GM12878 (cell line): ENCODE data around the gene THSD4. TPM values are rescaled to one million over a fixed set of nuclear protein-coding genes. Genes with fewer than 3 reads are reported as not detected.

ENCODE experiments used
- EP300 ChIP-seq, 2 experiments: fragments of 150-350 bp in 1 of 2; IDR thresholded peaks; 2 replicates each; pipeline ENCODE4 v1.6.1; 2011 to 2012; ENCODE audit warnings: low read depth in 2 of 2, low read length in 2 of 2, borderline replicate concordance in 1 of 2, improper control_type of control experiment in 1 of 2, inconsistent platforms in 1 of 2; ENCODE audit not compliant: control insufficient read depth in 1 of 2
- IKZF2 ChIP-seq, 2 experiments: fragments of 450-650 bp; IDR thresholded peaks; 2 replicates each; pipeline ENCODE4 v1.6.1; 2017; ENCODE audit warnings: mild to moderate bottlenecking in 2 of 2, moderate library complexity in 2 of 2
- IRF5 ChIP-seq: fragments of 450-650 bp; IDR thresholded peaks from 2 replicates; pipeline ENCODE4 v1.6.1; 2017; ENCODE audit warnings: borderline replicate concordance
- JUNB ChIP-seq: IDR thresholded peaks from 2 replicates; pipeline ENCODE4 v1.6.1; 2016; ENCODE audit warnings: antibody characterized with exemption, mild to moderate bottlenecking
- MEF2B ChIP-seq: fragments of 450-650 bp; IDR thresholded peaks from 2 replicates; pipeline ENCODE4 v1.6.1; 2018; ENCODE audit warnings: mild to moderate bottlenecking, moderate library complexity; ENCODE audit not compliant: partially characterized antibody, poor library complexity, severe bottlenecking
- MXI1 ChIP-seq: fragments of 150-350 bp; IDR thresholded peaks from 2 replicates; pipeline ENCODE4 v1.6.1; 2011; ENCODE audit warnings: low read depth, mild to moderate bottlenecking, inconsistent platforms, low read length, improper control_type of control experiment
- NBN ChIP-seq: fragments of 450-650 bp; IDR thresholded peaks from 2 replicates; pipeline ENCODE4 v1.6.1; 2016
- NFYB ChIP-seq: IDR thresholded peaks from 2 replicates; pipeline ENCODE4 v1.6.1; 2011; ENCODE audit warnings: low read depth, mild to moderate bottlenecking, low read length, improper control_type of control experiment, moderate library complexity; ENCODE audit not compliant: insufficient read depth
- POLR2AphosphoS5 ChIP-seq: IDR thresholded peaks from 2 replicates; pipeline ENCODE4 v1.6.1; 2011; ENCODE audit warnings: mild to moderate bottlenecking, low read length, inconsistent platforms
- PRDM15 ChIP-seq: fragments of 450-650 bp; formaldehyde crosslinking; IDR thresholded peaks from 2 replicates; pipeline ENCODE4 v1.4.0; 2020; ENCODE audit warnings: mild to moderate bottlenecking, moderate library complexity
- RBBP5 ChIP-seq: fragments of 200-600 bp; sonication (generic); conservative IDR thresholded peaks from 2 replicates; pipeline ENCODE4 v1.6.1; 2016
- RCOR1 ChIP-seq: conservative IDR thresholded peaks from 2 replicates; pipeline ENCODE4 v1.6.1; 2012; ENCODE audit warnings: low read depth, low read length, improper control_type of control experiment
- SUZ12 ChIP-seq: fragments of 200-600 bp; sonication (generic); IDR thresholded peaks from one replicate; pipeline ENCODE4 v1.6.1; 2018; ENCODE audit warnings: antibody characterized with exemption, mild to moderate bottlenecking; ENCODE audit not compliant: unreplicated experiment
- TCF12 ChIP-seq: IDR thresholded peaks from 2 replicates; pipeline ENCODE4 v1.6.1; 2011; ENCODE audit warnings: low read depth, mild to moderate bottlenecking, low read length
- ZBTB4 ChIP-seq: fragments of 450-650 bp; formaldehyde crosslinking; IDR thresholded peaks from 2 replicates; pipeline ENCODE4 v1.4.0; 2022; ENCODE audit warnings: mild to moderate bottlenecking, moderate library complexity
- ZBTB40 ChIP-seq: fragments of 450-650 bp; IDR thresholded peaks from 2 replicates; pipeline ENCODE4 v1.6.1; 2016; ENCODE audit warnings: mild to moderate bottlenecking, moderate library complexity, borderline replicate concordance
- polyA plus RNA-seq, 11 experiments: library from polyadenylated mRNA; depleted of rRNA in 4 of 11; unstranded in 6 of 11; stranded (reverse) in 5 of 11; fragments of >200 nt; fragmentation: Nextera tagmentation in 4 of 11; fragmentation: Illumina TruSeq in 1 of 11; extraction: Ambion mirVana in 4 of 11; extraction: Trizol in 1 of 11; gene quantifications; 1 replicate in 1 of 11; 2 replicates in 10 of 11; pipeline versions ENCODE4 v1.2.1 to v1.2.3, GENCODE V29; 2011 to 2016; ENCODE audit warnings: inconsistent platforms in 2 of 11, missing spikeins in 2 of 11, low read depth in 1 of 11
- total RNA-seq, 4 experiments: library from RNA; depleted of rRNA in 3 of 4; stranded (reverse); fragments of >200 nt in 3 of 4; fragmentation: Illumina TruSeq in 1 of 4; extraction: Trizol in 1 of 4; gene quantifications; 2 replicates each; pipeline versions ENCODE4 v1.2.1 to v1.2.3, GENCODE V29; 2013 to 2021

The THSD4 gene
- total and polyA plus RNA-seq, 10 of the 15 experiments (the other 5 are each of a cell fraction or from before 2014, with no cell fraction given): 0.04 to 0.13 (median 0.05) TPM; not detected in 7

- TF ChIP-seq PRDM15 (CRISPR knock-in tag) (no peak), ZBTB4 (no peak), MEF2B (peak; percentile 38), NBN (peak; percentile 66; the same call in 1 of the 2 replicates), EP300 (IDR thresholded peaks at IDR 0.05; ENCODE audit: borderline replicate concordance in 1 of 2, control insufficient read depth in 1 of 2, low read depth in 2 of 2, low read length in 2 of 2) (no peak), ZBTB40 (no peak), JUNB (no peak), RBBP5 (no peak), NFYB (no peak), SUZ12 (no peak), TCF12 (0 out of 2 replicates have a peak, but pooled peaks have one; percentile 41), IRF5 (no peak), RCOR1 (no peak), MXI1 (no peak), IKZF2 (IDR thresholded peaks at IDR 0.05) (no peak), POLR2AphosphoS5 (no peak)
These were observed 665.1 kb downstream of the THSD4 start (continued) for GRCh38 chr15:71780115-71780976.
